ENCODE data around the gene FAM210B.

GRCh38 chr20:56373942-56374341, 15.2 kb downstream of the FAM210B start:
- TF ChIP-seq CTCF (IDR thresholded peaks at IDR 0.05) (no peak), ZFX (IDR thresholded peaks at IDR 0.05; ENCODE audit: borderline replicate concordance) (no peak)
